HFFc6 (cell line): ENCODE results near the gene ZFP36L2. TPM values are rescaled to one million over a fixed set of nuclear protein-coding genes. Genes with fewer than 3 reads are reported as not detected.

Experiments
- DNase-seq: peaks from one replicate; pipeline ENCODE4 v3.0.0-alpha.2; 2018
- H3K27ac Mint-ChIP-seq: 2 replicates; pipeline ENCODE4 v1.8.0; 2020; ENCODE audit warnings: mild to moderate bottlenecking, mixed read lengths
- H3K27me3 Mint-ChIP-seq: 2 replicates; pipeline ENCODE4 v1.8.0; 2021; ENCODE audit warnings: mild to moderate bottlenecking, moderate library complexity, mixed read lengths; ENCODE audit not compliant: insufficient read depth
- H3K36me3 Mint-ChIP-seq: 2 replicates; pipeline ENCODE4 v1.8.0; 2021; ENCODE audit warnings: low read depth, mixed read lengths
- H3K4me1 Mint-ChIP-seq: 2 replicates; pipeline ENCODE4 v1.8.0; 2020; ENCODE audit warnings: low read depth, mixed read lengths
- H3K4me3 Mint-ChIP-seq: 2 replicates; pipeline ENCODE4 v1.8.0; 2020; ENCODE audit warnings: mild to moderate bottlenecking, moderate library complexity, mixed read lengths
- H3K9me3 Mint-ChIP-seq: 2 replicates; pipeline ENCODE4 v1.8.0; 2020; ENCODE audit warnings: mild to moderate bottlenecking, mixed read lengths
- CTCF ChIP-seq: fragments of 200-600 bp; sonication (generic); IDR thresholded peaks from 2 replicates; pipeline ENCODE4 v1.5.0; 2021; ENCODE audit warnings: antibody characterized with exemption, mild to moderate bottlenecking
- total RNA-seq, 6 experiments: library from RNA; stranded (reverse); fragmentation: NEBNext Ultra II Directional; extraction: Animal tissue kit (Norgen Biotek cat#: 25700); gene quantifications; 2 replicates in 1 of 6; 3 replicates in 5 of 6; pipeline ENCODE4 v1.2.3, GENCODE V29; 2021

ZFP36L2 gene
- total RNA-seq, 6 experiments from 2014 or later, result 66.6 to 94.5 (median 81.5) TPM

- DNase-seq, result no peak
- Mint-ChIP-seq H3K27ac (no peak overlapping the region), H3K4me3 (no peak overlapping the region), H3K4me1 (peaks cover 10% of the 10 kb centered on the region), H3K36me3 (no peaks in the 10 kb centered on the region), H3K27me3 (no peaks in the 10 kb centered on the region; the same call in 1 of the 2 replicates), H3K9me3 (no peaks in the 10 kb centered on the region)
- no peak for TF ChIP-seq CTCF
These were observed 12.4 kb upstream of the ZFP36L2 start for GRCh38 chr2:43238813-43239212.

- Mint-ChIP-seq H3K4me3 (no peak overlapping the region), H3K9me3 (no peaks in the 10 kb centered on the region), H3K27me3 (no peaks in the 10 kb centered on the region; the same call in 1 of the 2 replicates), H3K27ac (no peak overlapping the region), H3K36me3 (no peaks in the 10 kb centered on the region), H3K4me1 (peaks cover 10% of the 10 kb centered on the region)
- no peak for DNase-seq
- TF ChIP-seq CTCF, result no peak
These were observed 11.8 kb upstream of the ZFP36L2 start for GRCh38 chr2:43238176-43238575.

- no peak for DNase-seq
- no peak for TF ChIP-seq CTCF
- Mint-ChIP-seq H3K4me1 (peaks cover 21% of the 10 kb centered on the region), H3K27me3 (peaks cover 1% of the 10 kb centered on the region; the same call in 1 of the 2 replicates), H3K9me3 (no peaks in the 10 kb centered on the region), H3K4me3 (no peak overlapping the region), H3K36me3 (peaks cover 5% of the 10 kb centered on the region; the same call in 1 of the 2 replicates), H3K27ac (no peak overlapping the region)
These were observed 7.1 kb upstream of the ZFP36L2 start for GRCh38 chr2:43233218-43234212.

- peaks cover 5% of the 10 kb centered on the region; the same call in 1 of the 2 replicates for H3K36me3 Mint-ChIP-seq
- H3K4me1 Mint-ChIP-seq, result peaks cover 24% of the 10 kb centered on the region
- DNase-seq, result no peak
- peaks cover 1% of the 10 kb centered on the region; the same call in 1 of the 2 replicates for H3K27me3 Mint-ChIP-seq
- no peak overlapping the region for H3K4me3 Mint-ChIP-seq
- no peak for TF ChIP-seq CTCF
- H3K27ac Mint-ChIP-seq, result no peak overlapping the region
- no peaks in the 10 kb centered on the region for H3K9me3 Mint-ChIP-seq
These were observed 4.8 kb upstream of the ZFP36L2 start for GRCh38 chr2:43230951-43231827.

GRCh38 chr2:43230351-43230885 is 4.0 kb upstream of the ZFP36L2 start:
- Mint-ChIP-seq H3K4me1 (peaks cover 24% of the 10 kb centered on the region), H3K36me3 (peaks cover 5% of the 10 kb centered on the region; the same call in 1 of the 2 replicates), H3K27ac (no peak overlapping the region), H3K9me3 (no peaks in the 10 kb centered on the region), H3K27me3 (peaks cover 1% of the 10 kb centered on the region; the same call in 1 of the 2 replicates), H3K4me3 (no peak overlapping the region)
- TF ChIP-seq CTCF, result no peak
- no peak for DNase-seq
